Measurements from ENCODE around the gene PCK2.

PCK2 gene

DNA sequence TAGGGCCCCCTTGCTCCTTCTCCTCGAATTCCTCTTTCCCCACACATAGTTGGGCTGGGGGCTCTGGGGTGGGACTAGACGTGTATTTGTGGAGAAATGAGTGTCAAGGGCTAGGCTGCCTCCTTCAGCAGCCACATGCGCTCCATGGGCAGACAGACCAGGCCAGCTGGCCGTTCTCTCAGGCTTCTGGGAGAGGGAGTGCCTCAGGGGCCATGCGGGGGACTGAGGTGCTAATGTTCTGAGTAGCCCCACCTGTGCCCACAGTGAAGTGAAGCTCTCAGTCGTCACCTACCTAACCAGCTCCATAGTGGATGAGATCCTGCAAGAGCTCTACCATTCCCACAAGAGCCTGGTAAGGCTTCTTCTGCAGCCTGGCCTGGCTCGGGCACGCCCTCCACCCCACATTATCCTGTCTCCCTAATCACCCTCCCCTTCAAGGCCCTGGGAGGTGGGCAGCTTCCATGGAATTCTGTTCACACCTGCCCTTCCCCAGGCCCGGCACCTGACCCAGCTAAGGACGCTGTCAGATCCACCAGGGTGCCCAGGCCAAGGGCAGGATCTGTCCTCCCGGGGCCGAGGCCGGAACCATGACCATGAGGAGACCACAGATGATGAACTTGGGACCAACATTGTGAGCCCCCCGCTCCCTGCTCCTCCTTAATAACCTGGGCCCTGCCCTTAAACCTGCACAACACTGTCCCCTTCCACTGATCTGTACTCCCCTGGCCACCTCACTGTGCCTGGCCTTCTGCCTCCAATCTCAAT is 31.7 kb upstream of the PCK2 start:
- DNase-seq: no peak

DNA sequence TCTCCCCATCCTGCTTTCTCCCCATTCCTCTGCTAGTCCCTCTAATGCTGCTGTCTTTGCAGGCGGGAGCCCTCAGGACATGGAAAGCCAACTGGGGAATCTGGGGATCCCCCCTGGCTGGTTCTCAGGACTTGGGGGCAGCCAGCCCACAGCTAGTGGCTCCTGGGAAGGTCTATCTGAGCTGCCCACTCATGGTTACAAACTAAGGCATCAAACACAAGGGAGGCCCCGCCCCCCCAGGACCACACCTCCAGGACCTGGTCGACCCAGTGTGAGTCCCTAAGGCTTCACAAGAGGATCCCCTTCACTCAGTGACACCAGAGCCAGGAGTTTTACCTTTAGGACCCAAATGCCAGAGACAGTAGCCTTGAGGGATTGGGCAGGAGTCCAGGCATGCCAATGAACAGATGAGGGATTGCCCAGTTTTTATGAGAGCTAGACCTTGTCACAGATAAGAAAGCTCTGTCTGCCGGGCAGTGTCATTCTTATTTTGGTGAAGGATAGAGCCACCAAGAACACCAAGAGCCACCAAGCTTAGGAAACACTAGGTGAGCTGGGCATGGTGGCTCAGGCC is 30.8 kb upstream of the PCK2 start:
- DNase-seq: no peak

DNA sequence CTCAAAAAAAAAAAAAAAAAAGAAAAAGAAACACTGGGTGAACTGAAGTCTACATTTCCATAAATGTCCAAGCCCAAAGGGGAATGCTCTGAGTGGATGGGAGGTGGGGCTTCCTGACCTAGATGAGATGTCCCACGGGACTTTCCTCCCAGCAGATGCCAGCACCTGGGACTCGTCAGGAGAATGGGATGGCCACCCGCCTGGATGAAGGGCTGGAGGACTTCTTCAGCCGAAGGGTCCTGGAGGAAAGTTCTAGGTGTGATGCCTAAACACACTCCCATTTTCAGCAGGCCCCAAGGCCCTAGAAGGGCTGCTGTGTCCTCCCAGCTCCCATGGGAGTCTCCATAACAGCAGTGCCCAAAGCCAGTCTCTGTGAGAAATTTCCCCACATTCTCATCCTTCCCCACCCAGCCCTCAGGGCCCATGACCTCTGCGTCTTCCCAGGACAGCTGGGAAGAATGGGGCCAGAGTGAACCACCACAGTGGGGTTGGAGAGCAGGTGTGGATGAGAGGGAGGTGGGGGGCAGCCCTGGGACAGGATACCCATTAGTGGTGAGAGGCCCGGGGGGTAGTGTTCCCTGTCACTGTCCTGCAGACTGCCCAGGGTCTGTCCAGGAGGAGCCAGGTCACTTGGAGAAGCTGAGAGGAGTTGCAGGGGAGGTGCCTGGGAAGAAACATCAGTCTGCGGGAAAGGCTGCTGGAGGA is 29.9 kb upstream of the PCK2 start:
- DNase-seq: no peak

DNA sequence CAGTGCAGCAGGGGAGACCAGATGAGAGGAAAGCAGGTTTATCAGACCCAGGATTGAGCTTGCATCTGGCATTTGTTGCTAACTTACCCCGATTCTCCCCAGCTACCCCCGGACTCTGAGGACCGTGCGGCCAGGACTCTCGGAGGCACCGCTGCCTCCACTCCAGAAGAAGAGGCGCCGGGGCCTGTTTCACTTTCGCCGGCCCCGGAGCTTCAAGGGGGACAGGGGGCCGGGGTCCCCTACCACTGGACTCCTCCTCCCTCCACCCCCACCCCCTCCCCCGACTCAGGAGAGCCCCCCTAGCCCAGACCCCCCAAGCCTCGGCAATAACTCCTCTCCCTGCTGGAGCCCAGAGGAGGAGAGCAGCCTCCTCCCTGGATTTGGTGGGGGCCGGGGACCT is 29.3 kb upstream of the PCK2 start:
- DNase-seq: no peak

DNA sequence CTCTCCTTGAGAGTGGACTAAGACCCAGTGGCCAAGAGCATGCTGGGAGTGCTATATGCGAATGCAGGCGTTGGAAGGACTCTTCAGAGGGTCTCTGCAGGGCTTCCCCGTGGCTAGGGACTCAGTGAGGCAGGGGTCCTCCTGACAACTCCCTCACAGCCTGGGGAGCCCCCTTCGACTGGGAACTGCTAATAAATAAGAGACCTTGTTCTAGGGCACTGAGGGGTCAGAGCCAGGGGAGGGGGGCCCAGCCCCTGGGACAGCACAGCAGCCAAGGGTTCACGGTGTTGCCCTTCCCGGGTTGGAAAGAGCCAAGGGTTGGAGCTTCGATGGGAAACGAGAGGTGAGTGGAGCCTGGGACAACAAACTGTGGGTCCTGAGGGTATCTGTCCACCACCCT is 28.7 kb upstream of the PCK2 start:
- no peak for DNase-seq

DNA sequence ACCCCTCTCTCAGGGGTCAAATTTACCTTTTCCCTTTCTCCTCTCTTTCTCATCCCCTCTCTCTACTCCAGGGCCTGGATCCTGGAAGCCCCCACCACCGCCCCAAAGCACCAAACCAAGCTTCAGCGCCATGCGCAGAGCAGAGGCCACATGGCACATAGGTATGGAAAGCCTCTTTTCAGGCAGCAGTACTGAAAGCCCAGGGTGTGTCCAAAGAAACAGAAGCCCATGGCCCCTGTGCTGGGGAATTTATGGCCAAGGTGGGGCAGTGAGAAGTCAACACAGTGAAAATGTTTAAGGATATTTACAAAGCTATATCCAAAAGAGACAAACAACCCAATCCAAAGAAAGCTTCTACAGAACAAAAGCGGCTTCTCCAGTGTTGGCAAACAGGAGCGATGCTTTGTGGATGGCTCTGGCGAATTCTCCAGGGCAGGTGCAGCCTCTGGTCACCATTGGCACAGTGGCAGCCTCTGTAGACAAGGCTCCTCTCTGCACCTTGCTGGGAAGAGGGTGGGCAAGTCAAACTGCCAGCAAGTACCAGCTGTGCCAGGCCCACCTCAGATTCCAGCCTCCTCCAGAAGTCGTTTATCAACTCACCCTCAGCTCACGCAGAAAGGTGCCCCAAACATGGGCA is 27.5 kb upstream of the PCK2 start:
- DNase-seq: no peak

DNA sequence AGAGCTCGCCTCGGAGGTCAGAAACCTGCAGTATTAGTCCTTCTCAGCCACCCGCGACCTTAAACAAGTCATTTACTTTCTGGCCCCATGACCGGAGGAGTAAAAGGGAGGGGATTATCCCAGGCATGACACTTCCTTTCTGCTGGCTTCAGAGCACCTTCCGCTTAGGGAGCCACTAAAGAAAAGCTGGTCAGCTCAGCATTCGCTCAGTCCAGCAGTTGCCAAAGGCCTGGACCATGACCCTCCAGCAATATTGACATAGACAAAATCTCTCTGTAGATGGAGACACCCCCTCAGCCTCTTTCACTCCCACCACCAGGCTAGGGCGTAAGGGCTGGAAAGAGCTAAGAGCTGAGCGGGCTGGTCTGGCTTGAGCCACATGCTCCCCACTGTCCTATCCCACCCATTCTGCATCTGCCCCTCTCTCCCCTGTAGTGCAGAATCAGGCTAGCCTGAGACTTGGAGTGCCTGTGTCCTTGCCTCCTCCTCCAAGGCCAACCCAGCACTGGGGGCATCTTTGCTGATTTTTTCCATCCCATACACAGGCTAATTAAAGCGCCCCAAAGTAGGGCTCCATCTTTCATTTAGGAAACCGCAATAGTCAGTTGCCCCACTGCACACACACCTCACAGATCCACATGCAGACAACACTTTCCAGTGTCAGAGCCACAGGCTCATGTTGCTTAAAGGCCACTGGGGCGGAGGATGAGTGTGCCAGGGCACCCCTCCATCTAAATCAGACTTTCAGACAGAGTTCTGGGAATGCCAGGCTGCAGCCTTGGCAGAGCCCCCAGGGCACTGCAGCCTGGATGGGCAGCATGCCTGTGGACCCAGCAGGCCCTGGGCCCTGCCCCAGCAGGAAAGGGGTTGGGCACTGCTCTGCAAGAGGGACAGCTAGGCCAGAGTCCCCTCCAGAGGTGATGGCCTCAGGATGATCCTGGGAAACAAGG is 26.7 kb upstream of the PCK2 start:
- no peak for DNase-seq

DNA sequence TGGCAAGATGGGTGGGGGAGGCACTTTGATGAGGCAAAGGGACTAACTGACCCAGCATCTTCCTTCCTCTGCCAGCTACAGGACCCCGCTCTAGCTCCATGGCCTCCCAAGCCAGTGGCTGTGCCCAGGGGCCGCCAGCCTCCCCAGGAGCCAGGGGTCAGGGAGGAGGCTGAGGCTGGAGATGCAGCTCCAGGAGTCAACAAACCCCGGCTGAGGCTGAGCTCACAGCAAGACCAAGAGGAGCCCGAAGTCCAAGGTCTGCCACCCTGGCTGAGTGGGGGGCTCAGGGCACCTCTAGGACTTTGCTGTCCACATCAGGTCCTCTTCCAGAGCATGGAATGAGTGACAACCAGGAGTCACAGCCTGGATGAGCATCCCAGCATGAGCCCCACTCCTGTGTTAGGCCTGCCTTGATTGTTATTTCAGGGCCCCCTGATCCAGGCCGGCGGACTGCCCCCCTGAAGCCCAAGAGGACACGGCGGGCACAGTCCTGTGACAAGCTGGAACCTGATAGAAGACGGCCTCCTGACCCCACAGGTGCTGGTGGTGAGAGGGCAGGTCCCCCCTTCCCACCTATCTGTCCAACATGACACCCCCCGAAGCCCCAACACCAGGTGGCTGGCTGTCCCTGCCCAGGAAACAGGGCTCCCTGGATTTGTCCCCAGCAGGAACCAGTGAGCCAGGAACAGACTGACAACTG is 25.2 kb upstream of the PCK2 start:
- no peak for DNase-seq

DNA sequence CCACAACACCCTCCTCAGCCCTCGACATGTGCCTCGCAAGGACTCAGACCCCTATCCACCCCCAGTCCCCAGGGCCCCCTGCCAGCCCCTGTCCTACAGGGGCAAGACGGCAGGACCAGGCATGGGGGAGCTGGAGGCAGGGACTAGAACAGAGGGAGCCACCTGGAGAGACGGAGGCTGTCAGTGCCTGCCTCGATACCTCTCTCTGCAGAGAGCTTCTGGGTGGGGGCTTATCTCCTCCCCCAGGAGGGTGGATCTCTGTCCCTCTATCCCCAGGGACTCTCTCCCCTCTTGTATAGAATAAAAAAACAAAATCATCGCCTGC is 24.7 kb upstream of the PCK2 start:
- DNase-seq: no peak

DNA sequence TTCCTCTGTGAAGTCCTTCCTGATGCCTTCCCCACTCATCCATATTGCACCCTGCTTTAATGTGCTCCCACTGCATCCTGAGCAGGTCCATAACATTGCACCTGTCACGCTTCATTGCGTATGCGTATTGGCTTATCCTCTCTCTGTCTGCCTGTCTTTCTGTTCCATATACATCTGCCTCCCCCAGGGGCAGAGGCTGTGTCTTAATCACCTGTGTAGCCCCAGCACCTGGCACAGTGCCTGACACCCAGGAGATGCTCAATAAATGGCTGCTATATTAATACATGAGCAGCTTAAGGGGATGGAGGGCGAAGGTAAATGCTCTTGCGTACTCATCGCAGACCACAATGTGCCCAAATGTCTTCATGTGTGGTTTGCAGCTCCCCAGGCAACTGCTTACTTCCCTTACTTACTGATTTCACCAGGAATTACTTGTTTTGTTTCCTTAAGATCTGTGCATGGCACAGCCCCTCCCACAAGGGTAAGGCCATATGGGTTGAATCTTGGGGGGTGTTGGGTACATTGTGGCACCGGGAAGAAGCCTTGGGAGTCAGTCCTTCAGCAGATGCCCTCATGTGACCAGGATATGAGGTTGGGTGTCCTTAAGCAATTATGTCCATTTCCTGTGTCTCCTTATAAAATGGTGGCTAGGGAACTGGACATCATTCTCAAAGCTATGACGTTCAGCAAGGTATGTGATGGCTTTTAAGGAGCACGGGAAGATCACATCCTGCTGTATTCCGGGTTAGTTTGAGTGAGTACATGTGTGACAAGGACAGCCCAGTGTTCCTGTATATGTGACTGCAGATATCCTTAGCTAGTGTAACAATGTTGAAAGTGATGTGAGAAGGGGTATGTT is 23.6 kb upstream of the PCK2 start:
- DNase-seq: no peak

DNA sequence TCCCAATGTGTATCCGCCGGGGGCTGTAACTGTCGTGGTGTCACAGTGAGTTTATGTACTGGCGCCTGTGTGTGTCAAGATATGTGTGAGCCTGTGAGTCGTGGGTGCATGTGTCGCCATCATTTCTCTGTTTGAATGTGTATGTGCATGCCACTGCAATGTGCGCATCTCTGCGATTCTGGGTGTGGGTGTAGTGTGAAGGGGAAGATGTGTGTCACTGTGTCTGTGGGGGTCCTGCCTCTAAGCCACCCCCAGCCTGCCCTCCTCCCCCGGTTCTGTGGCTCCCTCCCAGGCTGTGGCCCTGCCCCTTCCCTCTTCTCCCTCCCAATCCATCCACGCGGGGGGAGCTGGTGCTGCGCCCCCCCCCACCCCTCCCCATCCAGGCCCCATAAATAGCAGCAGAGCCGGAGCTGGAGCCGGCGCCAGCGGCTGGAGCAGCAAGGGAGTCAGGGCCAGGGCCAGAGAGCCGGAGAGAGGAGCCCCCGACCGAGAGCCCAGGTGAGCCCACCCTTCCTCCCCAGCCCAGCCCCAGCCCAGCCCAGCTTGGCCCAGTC is 22.9 kb upstream of the PCK2 start, which contains the start of gene CPNE6:
TSS of gene CPNE6 (plus strand) at position 419 of the 554 bp plus-strand sequence. CDS start 1,375 bp downstream, outside the sequence.
- DNase-seq: no peak

DNA sequence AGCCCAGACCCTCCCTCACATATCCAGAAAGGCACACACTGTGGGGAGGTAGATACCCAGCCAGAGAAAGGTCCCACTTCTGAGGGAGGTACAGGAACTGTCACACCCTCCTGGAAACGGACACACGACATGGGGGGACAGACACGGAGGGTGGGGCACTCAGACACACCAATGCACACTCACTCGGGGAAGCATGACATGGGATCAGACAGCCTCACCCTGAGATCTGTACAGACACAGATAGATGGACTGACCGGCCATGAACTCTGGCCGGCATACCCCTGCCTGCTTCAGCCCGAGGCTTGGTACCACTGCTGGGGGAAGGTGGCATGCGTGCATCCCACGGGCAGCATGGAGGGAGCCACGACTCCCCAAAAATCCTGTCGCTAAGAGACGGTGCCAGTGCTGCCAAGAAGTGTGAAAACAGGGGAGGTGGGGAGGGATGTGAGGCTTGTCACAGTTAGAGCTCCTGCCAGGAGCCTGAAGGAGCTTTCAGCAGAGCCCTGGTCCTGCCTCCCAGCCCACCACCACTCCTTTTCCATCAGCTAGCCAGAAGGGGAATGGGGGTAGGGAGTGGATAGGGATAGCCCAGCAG is 22.2 kb upstream of the PCK2 start:
- DNase-seq: no peak

DNA sequence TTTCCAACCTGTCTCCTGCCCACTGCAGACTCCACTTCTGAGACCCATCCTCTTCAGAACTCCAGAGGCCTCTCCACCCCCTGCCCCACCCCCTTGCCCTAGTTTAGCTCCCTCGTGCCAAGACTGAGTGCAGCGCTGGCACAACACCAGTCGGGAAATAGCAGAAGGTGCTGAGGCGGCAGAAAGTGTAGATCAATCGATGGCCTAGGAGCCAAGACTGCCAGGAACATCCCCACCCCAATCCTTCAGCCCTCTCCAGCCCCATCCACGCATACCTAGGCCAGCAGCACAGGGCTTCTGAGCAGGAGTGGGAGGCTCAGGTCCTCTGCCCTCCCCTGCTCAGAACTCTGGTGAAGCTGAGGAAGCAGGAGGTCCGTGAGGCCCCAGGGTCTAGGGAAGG is 21.7 kb upstream of the PCK2 start:
- DNase-seq: no peak

DNA sequence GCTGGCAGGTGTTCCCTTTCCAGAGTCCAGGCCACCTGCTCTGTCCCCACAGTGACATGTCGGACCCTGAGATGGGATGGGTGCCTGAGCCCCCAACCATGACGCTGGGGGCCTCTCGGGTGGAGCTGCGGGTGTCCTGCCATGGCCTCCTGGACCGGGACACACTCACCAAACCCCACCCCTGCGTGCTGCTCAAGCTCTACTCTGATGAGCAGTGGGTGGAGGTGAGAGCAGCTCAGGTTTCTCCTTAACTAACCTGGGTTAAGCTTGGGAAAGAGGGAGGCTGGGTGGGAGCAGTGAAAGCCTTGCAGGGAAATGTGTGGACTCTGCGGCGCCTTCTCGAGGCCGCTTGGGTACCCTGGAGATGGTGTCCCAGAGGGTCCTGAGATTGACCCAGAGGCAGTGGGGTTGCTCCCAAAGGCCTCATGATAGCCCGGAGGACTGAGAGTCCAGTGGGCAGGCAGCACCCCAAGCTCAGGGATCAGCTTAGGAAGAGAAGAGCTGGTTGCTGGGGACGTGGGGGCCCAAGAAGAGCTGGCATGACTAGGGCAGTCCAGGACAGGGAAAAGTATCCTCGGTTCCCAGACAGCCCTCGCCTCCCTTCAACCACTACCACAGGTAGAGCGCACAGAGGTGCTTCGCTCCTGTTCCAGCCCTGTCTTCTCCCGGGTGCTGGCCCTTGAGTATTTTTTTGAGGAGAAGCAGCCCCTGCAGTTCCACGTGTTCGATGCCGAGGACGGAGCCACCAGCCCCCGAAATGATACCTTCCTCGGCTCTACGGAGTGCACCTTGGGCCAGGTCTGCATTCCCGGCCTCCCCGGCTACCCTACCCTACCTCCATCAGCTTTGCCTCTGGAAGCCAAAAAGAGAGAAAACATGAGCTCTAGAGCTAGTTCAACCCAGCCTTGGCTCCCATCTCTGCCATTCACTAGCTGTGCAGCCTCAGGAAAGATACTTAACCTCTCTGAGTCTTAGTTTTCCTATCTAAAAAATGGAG is 20.9 kb upstream of the PCK2 start:
- no peak for DNase-seq

DNA sequence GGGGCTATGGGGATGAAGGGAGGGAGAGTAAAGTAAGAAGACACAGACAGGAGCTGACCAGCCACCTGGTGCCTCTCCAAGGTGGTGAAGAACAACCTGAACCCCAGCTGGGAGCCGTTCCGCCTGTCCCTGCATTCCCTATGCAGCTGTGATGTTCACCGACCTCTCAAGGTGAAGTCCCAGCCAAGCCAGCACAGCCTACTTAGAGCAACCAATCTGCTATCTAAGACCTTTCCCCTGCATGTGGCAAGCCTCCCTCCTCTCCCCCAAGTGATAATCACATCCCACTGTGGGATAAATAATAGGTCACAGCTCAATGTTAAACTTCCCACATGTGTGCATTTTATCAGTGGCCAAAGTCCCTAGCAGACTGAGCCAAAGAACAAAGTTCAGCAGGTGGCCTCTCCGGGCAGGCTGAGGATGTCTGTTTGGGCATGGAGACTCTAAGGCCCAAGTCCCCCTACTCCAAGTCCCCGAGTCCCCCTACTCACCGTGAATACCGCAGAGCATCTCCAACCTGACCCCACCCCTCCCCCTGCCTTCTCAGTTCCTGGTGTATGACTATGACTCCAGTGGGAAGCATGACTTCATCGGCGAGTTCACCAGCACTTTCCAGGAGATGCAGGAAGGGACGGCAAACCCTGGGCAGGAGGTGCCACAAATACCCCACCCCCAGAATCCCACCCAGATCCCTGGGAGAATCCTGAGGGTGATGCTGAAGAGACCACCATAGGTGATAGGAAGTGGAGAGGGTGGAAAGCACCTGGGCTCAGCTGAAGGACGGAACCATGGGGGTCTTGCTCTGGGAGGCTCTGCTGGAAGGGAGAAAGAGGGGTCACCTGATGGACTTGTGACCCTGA is 19.3 kb upstream of the PCK2 start:
- DNase-seq: no peak

DNA sequence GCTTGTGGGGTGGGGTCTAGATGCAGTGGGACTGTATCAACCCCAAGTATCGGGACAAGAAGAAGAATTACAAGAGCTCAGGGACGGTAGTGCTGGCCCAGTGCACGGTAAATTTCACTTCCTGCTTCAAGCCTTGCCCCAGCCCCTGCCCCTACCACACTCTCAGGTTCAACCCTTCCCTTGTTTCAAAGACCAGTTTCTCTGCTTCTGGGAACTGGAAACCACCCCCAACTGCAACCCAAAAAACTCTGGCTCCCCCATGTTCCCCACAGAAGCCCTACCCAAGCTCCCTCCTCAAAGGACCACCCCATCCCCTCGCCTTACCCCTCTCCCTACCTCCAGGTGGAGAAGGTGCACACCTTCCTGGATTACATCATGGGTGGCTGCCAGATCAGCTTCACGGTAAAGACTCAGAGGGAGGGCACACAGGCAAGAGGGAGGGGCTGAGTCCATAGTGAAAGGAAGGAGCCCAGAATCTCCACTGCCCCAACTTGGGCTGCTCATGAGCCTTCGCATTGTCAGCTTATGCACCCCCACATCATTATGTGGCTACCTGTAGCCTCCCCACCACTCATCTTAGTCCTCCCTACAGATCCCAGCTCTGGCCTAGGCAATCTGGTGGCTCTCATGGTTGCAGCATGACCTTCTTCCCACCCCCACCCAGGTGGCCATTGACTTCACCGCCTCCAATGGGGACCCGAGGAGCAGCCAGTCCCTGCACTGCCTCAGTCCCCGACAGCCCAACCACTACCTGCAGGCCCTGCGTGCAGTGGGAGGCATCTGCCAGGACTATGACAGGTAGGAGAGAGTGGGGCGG is 18.4 kb upstream of the PCK2 start:
- DNase-seq: no peak

DNA sequence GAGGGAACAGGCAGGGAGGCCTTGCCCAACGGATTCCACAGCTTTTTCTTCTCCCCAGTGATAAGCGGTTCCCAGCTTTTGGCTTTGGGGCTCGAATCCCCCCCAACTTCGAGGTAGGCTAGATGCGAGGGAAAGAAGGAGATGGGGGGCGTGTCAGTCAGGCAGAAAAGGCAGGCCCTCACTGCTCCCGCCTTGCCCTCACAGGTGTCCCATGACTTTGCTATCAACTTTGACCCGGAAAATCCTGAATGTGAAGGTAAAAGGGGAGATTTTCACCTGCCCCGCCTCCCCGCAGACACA is 17.9 kb upstream of the PCK2 start:
- no peak for DNase-seq

Measured in CD4-positive, alpha-beta T cell treated with Interferon gamma for 1 hour (primary cell).